ENCODE data around the gene RBM19.
"Not testable (repeated sequence)": the region's sequence is repeated elsewhere in the genome, so short reads cannot be mapped to it uniquely, and the experiment has no call there.

The RBM19 gene

DNA sequence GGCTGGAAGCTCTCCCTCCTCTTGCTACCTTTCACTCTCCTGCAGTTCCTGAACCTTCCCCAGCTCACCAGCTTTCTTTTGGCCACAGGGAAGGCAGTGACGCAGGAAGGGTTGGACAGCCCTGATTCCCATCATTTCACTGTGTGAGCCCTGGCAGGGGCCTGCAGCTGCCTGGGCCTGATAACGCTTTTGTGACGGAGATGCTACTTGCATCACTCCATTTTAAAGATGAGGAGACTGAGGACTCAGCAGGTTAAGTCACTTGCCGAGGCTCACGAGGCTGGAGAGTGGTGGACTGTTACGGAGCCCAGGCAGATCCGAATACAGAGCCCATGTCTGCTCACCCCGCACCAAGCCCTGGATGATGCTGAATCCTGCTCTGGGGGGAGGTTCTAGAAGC, 145.3 kb downstream of the RBM19 start:
- DNase-seq = no peak

DNA sequence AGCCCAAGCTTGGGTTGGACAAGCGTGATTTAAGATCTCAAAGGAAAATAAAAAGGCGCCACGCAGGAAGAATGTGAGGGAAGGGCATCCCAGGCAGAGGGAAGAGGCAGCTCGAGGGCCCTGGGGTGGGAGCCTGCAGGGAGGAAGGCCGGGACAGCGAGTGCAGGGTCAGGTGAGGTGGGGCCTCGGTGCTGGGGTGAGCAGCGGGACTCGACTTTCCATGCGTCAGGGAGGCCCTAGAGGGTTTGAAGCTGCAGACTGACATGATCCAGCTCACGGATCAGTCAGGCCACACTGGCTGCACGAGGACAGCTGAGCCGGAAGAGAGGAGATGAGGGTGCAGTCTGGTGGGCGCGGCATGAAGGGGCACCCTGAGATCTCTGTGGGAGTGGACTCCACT, 145.8 kb downstream of the RBM19 start:
- DNase-seq = no peak

DNA sequence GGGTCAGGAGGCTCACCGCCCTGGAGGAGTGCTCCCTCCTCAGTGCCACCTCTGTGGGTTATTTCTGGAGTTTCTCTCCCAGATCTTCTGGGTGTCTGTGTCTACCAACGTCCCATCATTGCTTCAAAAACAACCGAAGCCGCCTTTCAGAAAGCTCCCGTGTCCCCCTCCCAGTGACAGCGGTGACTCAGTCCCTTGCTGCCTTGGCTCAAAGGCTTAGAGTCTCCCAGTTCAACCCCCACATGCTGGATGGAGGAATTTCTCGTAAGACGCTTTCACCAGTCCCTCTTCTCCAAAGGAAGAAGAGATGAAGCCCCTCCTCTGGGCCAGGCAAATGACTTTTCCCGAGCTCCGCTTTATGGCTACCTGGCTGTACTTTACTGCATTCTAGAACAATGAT, 146.6 kb downstream of the RBM19 start:
- DNase-seq = no peak

DNA sequence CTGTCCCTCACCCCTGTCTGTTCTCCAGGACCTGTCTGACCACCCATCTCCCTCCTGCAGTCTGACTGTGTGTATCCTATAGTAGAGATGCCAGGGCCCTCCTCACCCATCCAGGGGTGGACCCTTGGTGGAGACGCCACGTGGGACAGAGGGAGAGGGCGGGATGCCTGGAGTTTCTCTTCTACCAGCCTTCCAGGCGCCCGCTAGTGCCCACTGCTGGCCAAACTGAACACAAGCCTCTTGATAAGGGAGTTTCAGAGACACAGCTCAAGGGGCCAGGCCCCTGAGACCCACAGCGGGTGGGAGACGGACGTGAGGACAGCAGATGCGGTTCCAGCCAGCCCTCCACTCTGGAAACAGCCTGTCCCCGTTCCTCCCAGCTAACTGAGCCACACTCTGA, 147.3 kb downstream of the RBM19 start:
- peak in 1 of 2 experiments; percentile 10 for DNase-seq

DNA sequence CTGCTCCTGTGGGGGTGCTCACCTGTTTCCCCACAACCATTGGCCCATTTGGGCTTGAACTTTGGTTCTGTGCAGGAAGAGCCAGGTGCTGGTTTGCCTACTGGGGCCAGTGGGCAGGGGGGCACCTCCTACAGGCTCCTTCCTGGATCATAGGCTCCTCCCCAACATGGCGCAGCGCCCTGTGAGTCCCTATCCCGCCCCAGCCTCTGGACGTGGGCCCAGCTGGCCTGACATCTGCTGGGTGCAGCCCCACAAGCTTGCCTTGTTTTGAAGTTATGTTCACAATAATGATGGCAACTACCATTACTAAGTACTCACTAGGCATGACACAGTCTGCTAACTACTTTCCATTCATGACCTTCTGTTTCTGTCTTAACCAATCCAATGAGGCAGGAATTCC, 147.8 kb downstream of the RBM19 start:
- DNase-seq = no peak

DNA sequence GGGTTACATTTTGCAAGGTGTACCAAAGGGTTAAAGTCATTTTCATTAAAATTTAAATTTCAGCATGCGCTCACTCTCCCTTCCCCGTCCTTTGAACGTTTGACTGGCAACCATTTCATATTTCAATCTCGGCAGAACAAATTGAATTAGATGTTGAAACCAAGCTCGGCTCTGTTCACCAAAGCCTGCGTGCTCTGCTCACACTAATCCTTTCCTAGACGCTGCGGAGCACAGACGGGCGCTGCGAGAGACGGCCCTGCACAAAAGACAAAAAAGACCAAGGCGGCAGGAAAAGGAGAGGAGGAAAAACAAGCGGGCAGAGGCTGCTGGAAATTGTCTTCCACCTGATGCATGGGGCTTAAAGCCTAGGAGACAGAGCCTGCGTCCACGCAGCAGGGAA, 149.3 kb downstream of the RBM19 start:
- no peak for DNase-seq

DNA sequence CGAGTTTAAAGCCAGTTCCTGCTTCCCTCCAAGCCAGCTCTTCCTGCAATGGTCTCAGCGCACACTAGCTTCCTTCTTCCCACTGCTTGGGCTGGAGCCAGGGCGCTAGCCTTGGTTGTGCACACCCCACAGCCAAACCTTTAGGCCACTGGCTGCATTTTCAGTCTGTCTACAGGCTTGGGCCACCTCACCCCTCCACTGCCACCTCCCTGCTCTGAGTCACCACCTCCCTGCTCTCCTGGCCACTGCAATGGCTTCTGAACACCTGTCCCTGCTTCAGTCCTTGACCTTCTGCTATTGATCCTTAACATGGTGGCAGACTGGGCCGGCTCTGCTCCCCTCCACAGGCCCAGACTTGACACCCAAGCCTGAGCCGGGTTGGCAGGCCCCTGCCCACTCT, 151.1 kb downstream of the RBM19 start:
- DNase-seq = peak in 1 of 2 experiments; percentile 42

DNA sequence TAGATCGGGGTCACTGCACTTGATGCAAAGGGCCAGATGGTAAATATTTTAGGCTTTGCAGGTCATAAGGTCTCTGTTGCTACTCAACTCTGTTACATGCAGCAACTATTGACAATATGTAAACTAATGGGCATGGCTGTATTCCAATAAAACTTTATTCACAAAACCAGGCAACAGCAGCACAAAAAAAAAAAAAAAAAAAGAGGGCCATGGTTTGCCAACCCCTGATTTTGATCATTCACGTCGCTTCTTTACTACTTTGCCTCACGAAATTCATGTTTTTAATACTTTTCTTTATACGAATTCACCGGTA, 152.9 kb downstream of the RBM19 start:
- DNase-seq = no peak

DNA sequence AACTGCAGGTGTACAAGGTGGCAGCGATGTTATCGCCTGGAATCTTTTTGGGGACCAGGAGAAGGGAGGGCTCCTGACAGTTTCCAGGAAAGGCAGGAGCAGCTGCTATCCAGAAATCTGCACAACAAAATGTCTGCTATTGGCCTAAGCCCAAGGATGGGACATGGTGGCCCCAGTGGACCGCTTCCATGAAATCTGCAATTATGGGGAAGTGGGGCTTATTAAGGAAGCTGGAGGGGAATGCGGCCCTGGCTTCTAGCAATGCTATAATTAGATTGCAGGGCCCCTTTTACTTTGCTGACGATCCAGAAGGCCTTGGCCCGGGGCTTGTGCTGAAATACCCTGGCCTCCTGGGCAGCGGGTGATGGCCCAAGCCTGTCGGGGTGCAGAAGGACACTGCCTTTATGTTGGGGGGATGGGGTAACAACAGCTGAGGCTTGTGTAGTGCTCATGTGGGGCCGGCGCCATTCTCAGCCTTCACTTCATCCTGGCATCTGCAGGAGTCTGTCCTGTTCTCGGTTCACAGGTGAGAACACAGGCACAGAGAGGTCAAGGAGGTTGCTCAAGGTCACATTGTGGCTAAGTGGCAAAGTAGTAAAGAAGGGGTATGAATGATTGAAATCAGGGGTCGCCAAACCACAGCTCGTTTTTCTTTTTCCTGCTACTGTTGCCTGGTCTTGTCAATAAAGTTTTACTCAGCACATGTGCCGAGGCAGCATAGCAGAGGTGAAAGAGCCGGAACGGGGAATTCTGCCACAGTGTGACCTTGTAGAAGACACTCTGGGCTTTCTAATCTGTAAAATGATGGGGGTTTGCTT, 153.5 kb downstream of the RBM19 start:
- DNase-seq = no peak

DNA sequence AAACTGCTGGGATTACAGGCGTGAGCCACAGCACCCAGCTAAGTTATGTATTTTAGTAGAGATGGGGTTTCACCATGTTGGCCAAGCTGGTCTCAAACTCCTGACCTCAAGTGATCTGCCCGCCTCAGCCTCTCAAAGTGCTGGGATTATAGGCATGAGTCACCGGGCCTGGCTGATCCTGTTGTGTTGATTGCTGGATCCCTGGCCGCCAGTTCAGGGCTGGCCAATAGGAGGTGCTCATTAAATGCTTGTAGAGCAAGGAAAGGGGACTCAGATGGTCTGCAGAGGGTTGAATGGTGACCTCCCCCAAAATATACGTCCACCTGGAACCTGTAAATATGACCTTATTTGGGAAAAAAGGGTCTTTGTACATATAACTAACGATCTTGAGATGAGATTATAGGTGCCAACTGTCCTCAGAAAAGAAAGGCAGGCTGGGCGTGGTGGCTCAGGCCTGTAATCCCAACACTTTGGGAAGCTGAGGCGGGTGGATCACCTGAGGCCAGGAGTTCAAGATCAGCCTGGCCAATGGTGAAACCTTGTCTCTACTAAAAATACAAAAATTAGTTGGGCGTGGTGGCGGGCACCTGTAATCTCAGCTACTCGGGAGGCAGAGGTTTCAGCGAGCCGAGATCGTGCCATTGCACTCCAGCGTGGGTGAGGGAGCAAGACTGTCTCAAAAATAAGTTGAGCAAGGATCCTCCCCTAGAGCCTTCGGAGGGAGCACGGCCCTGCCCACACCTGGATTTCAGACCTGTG, 156.5 kb downstream of the RBM19 start:
- not testable (repeated sequence) for DNase-seq

DNA sequence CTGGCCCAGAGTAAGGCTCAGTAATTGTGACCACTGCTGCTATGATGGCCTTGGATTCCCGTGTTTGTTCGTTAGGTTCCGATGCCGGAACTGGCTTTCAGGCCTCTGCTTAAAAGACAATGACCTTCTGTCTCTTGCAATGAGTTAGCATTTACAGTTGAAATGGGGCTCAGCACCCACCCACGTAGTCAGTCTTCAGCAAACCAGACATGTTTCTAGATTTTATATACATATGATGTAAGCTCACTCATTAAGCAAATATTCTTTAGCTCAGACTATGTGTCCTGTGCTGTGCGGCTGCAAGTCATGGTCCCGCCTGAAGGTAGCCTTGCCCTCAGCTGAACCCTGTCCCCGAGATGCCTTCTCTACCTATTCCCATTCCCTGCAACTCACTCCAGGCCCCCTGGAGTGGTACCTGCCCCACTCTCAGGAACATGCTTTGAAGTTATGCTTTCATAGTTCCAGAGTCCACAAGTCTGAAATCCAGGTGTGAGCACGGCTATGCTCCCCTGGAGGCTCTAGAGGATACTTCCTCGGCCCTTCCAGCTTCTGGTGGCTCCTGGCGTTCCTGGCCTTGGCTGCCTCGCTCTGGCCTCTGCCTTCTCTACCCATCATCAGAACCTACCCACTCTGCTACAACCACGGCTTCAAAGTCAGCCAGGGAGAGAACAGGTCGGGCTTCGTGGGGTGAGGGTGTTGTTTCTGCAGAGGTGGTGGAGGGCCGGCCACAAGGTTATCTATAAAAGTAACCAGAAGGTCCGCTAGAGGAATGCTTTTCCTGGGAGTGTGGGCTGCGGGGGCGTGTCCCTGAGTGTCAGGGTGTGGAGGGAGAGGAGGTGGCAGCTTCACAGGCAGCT, 157.8 kb downstream of the RBM19 start:
- no peak for DNase-seq

DNA sequence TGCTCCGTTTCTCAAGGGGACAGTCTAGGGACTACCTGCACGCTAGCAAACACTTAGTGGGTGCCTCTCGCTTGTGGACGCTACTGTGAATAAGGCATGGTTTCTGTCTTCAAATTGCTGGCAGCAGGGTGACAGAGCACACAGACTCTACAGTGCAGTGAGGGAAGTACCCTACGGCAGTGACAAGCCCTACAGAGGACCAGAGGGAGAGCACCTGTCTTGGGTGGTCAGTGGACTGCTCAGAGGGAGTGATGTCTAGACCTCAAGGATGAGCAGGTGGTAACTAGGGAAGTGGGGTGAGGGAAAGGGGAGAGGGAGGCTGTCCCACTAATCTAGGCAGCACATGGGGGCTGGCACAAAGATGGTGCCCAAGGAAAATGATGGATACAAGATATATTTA, 160.5 kb downstream of the RBM19 start:
- DNase-seq = no peak

DNA sequence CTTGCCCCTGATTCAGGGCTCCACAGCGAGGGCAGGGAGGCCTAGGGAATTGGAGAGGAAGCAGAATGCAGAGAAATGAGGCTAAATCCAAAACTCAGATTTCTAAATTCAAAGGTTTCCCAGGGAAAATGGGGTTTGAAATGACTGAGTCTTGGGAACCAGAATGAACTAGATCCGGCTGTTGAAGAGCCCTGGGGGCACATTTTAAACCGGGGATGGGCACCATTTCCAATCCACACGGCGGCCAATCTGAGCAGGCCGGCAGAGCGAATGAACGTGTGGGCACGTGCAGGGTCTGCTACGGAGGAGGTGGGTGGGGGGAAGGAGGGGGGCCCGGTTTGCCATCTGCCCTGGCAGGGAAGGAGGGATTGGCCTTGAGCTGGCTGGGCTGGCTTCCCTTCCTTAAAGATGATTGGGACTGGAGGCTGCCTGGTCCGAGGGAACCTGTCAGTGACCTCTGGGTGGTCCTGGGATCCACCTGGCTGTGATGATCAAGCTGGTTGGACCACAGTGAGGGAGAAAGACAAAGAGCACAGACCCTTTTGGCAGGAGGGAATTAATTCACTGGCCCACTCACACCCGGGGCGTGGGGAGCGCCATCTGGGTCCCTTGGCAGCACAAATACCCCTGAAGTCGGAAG, 161.0 kb downstream of the RBM19 start:
- no peak for DNase-seq

DNA sequence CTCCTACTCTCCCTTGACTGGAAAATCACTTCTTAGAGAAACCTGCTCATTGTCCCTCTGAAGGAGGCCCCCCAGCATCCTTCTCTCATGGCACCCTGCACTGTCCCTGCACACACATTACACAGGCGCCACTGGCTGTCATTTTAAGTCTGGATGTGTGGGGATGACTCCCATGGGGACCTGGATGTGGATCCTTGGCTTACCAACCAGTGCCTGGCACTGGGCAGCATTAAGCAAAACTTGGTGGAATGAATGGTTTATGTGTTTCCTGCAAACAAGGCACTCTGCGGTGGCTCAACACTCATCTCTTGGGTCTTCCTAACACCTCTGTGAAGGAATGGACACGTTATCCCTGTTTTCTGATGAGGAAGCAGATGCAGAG, 162.4 kb downstream of the RBM19 start:
- DNase-seq = no peak

DNA sequence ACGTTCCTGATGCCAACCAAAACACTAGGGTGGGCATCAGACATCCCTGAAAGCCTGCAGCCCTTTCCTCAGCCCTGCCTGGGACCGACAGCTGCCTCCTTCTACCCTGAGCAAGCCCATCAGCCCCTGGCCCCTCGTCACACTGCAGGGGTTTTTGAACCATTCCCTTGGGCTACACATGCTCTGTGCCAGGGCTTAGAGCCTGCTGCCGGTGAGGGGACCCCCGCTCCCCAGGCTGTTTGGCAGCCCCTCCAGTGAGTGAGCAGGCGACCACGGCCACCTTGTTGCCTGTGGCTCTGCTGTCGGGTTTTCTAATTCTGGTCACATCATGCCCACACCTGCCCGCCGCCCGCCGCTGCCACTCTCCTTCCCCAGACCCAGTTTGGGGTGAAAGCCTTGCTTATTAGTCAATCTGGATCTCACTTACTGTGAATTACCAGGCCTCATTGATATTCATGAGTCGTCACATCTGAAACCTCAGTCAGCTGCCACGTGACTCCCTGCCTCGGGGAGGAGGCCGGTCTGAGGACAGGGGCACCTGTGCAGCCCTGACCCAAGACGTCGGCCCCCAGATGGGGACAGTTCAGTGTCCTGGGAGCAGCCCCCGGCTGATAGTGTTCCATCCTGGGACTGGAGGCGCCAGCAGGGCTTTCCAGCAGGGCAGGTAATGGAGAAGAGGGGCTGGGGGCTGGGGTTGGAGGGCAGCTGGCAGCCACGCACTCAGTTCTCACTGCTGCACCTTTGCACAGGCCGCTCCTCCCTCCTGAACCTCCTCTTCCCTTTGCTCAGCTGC, 163.0 kb downstream of the RBM19 start:
- DNase-seq = no peak

DNA sequence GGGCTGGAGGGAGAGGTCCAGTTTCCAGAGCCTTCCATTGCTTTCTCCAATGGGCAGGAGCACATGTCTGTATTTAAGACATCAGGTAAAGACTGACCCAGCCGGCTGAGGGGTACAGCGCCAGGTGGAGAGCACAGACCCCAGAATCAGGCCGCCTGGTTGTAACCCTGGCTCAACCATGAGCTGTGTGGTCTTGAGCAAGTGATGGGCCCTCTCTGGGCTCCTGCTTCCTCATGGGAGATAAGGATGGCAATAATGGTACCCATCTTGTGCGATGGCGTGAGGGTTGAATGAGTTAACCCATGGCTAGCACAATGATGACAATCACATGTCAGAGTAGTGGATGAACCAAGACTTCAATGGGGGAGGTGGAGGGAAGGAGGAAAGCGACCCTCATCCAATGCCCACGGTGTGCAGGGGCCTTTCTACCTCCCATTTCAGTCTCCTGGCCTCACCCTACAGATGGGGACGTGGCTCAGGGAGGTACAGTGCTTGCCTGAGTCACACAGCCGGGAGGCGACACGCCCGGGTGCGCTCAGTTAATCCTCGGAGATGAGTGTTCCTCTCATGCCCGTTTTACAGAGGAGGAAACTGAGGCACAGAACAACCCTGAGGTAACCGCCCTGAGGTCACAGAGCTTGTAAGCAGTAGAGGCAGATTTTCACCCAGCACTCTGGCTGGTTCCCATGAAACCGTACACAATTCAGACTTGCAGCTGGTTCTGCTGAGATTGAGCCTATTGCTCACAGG, 163.9 kb downstream of the RBM19 start:
- no peak for DNase-seq

DNA sequence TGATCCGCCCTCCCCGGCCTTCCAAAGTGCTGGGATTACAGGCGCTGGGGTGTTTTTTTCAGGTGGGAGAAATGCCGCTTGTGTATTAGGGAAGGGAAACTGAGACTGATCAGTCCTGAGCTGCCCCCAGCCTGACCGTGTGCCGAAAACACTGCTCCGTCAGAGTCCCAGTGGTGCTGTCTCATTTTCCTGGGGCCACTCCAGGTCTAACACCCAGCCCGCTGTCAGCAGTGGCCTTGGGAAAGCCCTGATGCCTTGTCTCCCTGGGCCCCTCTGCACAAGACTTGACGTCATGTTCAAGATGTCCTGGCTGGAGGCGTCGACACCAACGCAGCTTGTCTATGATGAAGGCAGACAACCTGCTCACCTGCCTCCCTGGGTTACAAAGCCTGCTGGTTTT, 165.9 kb downstream of the RBM19 start:
- DNase-seq = no peak

DNA sequence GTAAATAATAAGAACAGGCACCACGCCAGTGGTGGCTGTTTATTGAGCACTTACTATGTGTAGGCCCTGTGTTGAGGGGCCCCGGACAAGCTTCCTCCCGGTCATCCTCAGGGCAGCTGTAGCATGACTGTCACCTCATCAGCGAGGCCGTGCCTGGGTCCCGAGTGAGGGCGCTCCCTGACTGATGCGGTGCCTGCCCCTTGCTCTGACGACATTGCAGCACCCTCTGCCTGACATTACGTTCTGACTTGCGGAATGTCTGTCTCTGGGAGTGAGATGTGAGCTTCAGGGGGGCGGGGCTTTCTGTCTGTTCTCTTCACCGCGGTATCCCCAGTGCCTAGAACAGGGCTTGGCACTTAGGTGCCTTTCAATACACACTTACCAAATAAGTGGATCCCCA, 167.6 kb downstream of the RBM19 start:
- no peak for DNase-seq

DNA sequence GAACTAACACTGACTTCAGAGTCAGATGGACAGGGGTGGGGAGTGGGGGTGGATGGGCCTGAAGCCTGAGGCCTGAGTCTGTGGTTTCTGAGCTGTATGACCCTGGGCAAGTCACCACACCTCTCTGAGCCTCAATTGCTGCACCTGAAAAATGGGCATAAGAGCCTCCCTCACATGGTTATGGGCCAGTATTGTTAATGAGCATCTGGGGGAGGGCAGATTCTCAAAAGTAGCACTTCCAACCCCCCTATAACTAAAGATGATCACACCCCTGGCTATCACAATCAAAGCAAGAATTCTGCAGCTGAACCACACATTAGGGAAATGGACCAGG, 168.6 kb downstream of the RBM19 start:
- no peak for DNase-seq

DNA sequence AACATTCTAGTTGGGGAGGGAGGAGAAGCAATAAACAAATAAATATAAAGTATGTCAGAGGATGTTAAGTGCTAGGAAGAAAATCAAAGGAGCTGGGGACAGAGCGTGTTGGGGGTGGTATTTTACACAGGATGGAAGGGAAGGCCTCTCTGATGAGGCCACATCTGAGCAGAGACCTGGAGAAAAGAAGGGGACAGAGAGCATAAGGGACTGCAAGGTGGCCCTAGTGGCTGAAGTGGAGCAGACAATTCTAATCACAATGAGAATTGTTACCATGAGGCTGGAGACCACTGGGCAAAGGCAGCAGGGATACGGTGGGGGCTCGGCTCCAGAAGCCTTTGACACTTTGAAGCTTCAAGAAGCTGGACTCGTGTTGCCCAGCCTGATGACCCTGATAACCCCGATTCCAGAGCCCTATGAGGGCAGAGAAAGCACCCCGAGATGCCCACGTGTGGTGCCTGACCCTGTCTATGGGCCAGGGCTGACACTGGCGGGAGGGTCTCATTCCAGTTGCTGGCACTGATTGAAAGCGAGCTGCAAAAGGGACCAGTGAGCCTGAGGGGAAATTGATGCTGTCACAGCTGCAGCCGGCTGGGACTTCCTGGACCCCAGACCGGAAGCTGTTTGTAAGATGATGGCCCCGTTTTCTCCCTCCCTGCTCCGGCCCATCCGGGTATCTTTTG, 169.1 kb downstream of the RBM19 start:
- DNase-seq = no peak
